ENCODE measurements around the gene DYSF.

The DYSF gene

DNA sequence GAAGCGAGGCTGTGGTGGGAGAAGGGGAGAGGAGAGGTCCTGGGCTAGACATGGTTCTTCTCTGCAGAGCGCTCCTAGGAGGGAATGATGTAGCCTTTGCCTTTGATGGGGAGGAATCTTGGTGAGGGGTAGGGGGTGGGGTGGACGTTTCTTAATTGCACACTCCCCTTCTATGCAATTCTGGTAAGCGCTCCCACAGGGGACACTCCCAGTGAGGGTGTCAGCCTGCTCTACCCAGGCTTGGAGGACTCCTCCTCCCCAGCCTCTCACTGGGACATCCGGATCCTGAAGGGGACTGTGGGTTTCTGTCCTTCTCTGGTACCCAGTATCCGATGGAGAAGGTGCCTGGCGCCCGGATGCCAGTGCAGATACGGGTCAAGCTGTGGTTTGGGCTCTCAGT, 114.3 kb downstream of the DYSF start:
- no peak for TF ChIP-seq CTCF (IDR thresholded peaks at IDR 0.05; ENCODE audit: low read length, missing control alignments)
- no peak overlapping the region for H3K4me3 ChIP-seq (replicated peaks; ENCODE audit: low read depth, low read length)
- no peak for DNase-seq (ENCODE audit: low read depth)

DNA sequence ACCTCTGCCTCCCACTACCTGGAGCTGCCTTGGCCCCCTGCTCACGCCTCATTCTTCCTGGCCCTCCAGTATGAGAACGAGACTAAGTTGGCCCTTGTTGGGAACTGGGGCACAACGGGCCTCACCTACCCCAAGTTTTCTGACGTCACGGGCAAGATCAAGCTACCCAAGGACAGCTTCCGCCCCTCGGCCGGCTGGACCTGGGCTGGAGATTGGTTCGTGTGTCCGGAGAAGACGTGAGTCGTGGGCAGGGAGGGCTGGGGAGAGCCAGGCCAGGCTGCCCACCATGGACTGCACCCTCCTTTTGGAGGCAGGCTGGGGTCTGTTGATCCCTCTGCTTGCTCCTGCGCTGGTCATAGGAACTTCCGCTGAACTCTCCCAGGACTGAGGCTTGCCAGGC, 114.7 kb downstream of the DYSF start:
- TF ChIP-seq CTCF (IDR thresholded peaks at IDR 0.05; ENCODE audit: low read length, missing control alignments), result no peak
- DNase-seq (ENCODE audit: low read depth), result no peak
- no peak overlapping the region for H3K4me3 ChIP-seq (replicated peaks; ENCODE audit: low read depth, low read length)

- no peak overlapping the region for H3K4me3 ChIP-seq (replicated peaks; ENCODE audit: low read depth, low read length)
- no peak for DNase-seq (ENCODE audit: low read depth)
- no peak for TF ChIP-seq CTCF (IDR thresholded peaks at IDR 0.05; ENCODE audit: low read length, missing control alignments)
These were observed 117.2 kb downstream of the DYSF start for GRCh38 chr2:71570511-71570910.

DNA sequence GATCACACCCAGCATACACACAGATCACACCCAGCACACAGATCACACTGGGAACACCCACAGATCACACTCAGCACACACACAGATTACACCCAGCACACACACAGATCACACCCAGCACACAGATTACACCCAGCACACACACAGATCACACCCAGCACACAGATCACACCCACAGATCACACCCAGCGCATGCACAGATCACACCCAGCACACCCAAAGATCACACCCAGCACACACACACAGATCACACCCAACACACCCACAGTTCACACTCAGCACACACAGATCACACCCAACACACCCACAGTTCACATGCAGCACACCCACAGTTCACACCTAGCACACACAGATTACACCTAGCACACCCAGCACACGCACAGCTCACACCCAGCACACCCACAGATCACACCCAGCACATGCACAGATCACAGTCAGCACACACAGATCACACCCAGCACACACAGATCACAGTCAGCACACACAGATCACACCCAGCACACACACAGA, 117.6 kb downstream of the DYSF start:
- TF ChIP-seq CTCF (IDR thresholded peaks at IDR 0.05; ENCODE audit: low read length, missing control alignments), result no peak
- no peak overlapping the region for H3K4me3 ChIP-seq (replicated peaks; ENCODE audit: low read depth, low read length)
- no peak for DNase-seq (ENCODE audit: low read depth)

DNA sequence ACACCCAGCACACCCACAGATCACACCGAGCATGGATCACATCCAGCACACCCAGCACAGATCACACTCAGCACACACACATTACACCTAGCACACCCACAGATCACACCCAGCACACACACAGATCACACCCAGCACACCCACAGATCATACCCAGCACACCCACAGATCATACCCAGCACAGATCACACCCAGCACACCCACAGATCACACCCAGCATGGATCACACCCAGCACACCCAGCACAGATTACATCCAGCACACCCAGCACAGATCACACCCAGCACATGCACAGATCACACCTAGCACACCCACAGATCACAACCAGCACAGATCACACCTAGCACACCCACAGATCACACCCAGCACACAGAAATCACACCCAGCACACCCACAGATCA, 118.6 kb downstream of the DYSF start:
- TF ChIP-seq CTCF (IDR thresholded peaks at IDR 0.05; ENCODE audit: low read length, missing control alignments), result no peak
- DNase-seq (ENCODE audit: low read depth), result no peak
- no peak overlapping the region for H3K4me3 ChIP-seq (replicated peaks; ENCODE audit: low read depth, low read length)

DNA sequence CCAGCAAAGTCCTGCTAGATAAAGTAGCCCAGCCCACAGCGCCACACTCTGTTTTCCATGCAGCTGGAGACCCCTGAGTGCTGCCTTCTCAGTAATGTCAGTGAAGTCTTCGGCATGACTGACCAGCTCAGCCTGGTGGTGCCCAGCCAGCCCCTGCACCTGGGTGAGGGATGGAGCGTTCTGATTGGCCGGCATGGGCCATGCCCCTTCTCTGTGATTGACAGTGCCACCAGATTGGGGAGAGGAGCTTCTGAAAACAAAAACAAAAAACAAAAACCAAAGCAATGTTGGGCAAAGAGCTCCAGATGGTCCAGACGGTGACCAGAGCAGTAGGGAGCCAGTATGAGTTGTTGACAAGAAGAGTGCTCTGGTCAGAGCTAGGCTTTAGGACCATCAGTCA, 122.6 kb downstream of the DYSF start:
- no peak overlapping the region for H3K4me3 ChIP-seq (replicated peaks; ENCODE audit: low read depth, low read length)
- DNase-seq (ENCODE audit: low read depth), result no peak
- TF ChIP-seq CTCF (IDR thresholded peaks at IDR 0.05; ENCODE audit: low read length, missing control alignments), result no peak

GRCh38 chr2:71576541-71576940, 123.2 kb downstream of the DYSF start:
- DNase-seq (ENCODE audit: low read depth), result no peak
- H3K4me3 ChIP-seq (replicated peaks; ENCODE audit: low read depth, low read length), result no peak overlapping the region
- TF ChIP-seq CTCF (IDR thresholded peaks at IDR 0.05; ENCODE audit: low read length, missing control alignments), result no peak
